Trophoblast cell (in vitro differentiated cells and primary cell): Measurements from ENCODE around the gene SLC6A5.

Source experiments
- DNase-seq, 2 donors: peaks; one replicate each; pipeline ENCODE4 v3.0.0-alpha.2; 2016
- H2AFZ ChIP-seq: 2 replicates; pipeline ENCODE4 v1.6.1; 2013; ENCODE audit warnings: low read length, moderate library complexity, mild to moderate bottlenecking; ENCODE audit not compliant: insufficient read depth, poor library complexity
- H2AK5ac ChIP-seq: 2 replicates; pipeline ENCODE4 v1.6.1; 2013; ENCODE audit warnings: mild to moderate bottlenecking, low read length
- H2BK120ac ChIP-seq: 2 replicates; pipeline ENCODE4 v1.6.1; 2013; ENCODE audit warnings: low read length, mild to moderate bottlenecking, moderate library complexity; ENCODE audit not compliant: insufficient read depth, poor library complexity
- H2BK12ac ChIP-seq: 2 replicates; pipeline ENCODE4 v1.6.1; 2013; ENCODE audit warnings: mild to moderate bottlenecking, low read length, moderate library complexity
- H2BK5ac ChIP-seq: 2 replicates; pipeline ENCODE4 v1.6.1; 2013; ENCODE audit warnings: low read length, low read depth, moderate library complexity, mild to moderate bottlenecking; ENCODE audit not compliant: poor library complexity
- H3K14ac ChIP-seq: 2 replicates; pipeline ENCODE4 v1.6.1; 2013; ENCODE audit warnings: mild to moderate bottlenecking, low read length
- H3K18ac ChIP-seq: 2 replicates; pipeline ENCODE4 v1.6.1; 2013; ENCODE audit warnings: mild to moderate bottlenecking, low read length
- H3K23ac ChIP-seq: 2 replicates; pipeline ENCODE4 v1.6.1; 2013; ENCODE audit warnings: low read length
- H3K27ac ChIP-seq: 2 replicates; pipeline ENCODE4 v1.5.1; 2013; ENCODE audit warnings: low read depth, mild to moderate bottlenecking, inconsistent platforms, low read length, moderate library complexity
- H3K27me3 ChIP-seq: 2 replicates; pipeline ENCODE4 v1.6.1; 2013; ENCODE audit warnings: inconsistent platforms, mild to moderate bottlenecking, low read length, moderate library complexity; ENCODE audit not compliant: insufficient read depth
- H3K36me3 ChIP-seq, 2 experiments: 1 replicate in 1 of 2; 2 replicates in 1 of 2; pipeline ENCODE4 v1.6.1; 2013; ENCODE audit warnings: low read length in 2 of 2, mild to moderate bottlenecking in 2 of 2, moderate library complexity in 1 of 2; ENCODE audit not compliant: insufficient read depth in 2 of 2, control insufficient read depth in 1 of 2
- H3K4ac ChIP-seq: 2 replicates; pipeline ENCODE4 v1.6.1; 2013; ENCODE audit warnings: low read depth, mild to moderate bottlenecking, low read length, moderate library complexity
- H3K4me1 ChIP-seq, 2 experiments: 1 replicate in 1 of 2; 2 replicates in 1 of 2; pipeline ENCODE4 v1.6.1; 2013; ENCODE audit warnings: low read length in 2 of 2, mild to moderate bottlenecking in 2 of 2, moderate library complexity in 1 of 2; ENCODE audit not compliant: insufficient read depth in 2 of 2, control insufficient read depth in 1 of 2
- H3K4me2 ChIP-seq: 2 replicates; pipeline ENCODE4 v1.6.1; 2013; ENCODE audit warnings: inconsistent platforms, mild to moderate bottlenecking, low read length, moderate library complexity
- H3K4me3 ChIP-seq: 2 replicates; pipeline ENCODE4 v1.5.1; 2013; ENCODE audit warnings: mild to moderate bottlenecking, low read depth, low read length, inconsistent platforms
- H3K79me1 ChIP-seq: one replicate; pipeline ENCODE4 v1.6.1; 2013; ENCODE audit warnings: low read length
- H3K79me2 ChIP-seq: 2 replicates; pipeline ENCODE4 v1.6.1; 2013; ENCODE audit warnings: low read length, mild to moderate bottlenecking; ENCODE audit not compliant: control insufficient read depth, insufficient read depth, poor library complexity
- H3K9ac ChIP-seq: 2 replicates; pipeline ENCODE4 v1.6.1; 2013; ENCODE audit warnings: mild to moderate bottlenecking, low read length
- H3K9me3 ChIP-seq: 2 replicates; pipeline ENCODE4 v1.6.1; 2013; ENCODE audit warnings: low read depth, mild to moderate bottlenecking, control low read depth, inconsistent platforms, low read length; ENCODE audit not compliant: insufficient read depth
- H4K12ac ChIP-seq: 2 replicates; pipeline ENCODE4 v1.6.1; 2013; ENCODE audit warnings: low read depth, mild to moderate bottlenecking, low read length, moderate library complexity
- H4K8ac ChIP-seq: 2 replicates; pipeline ENCODE4 v1.6.1; 2013; ENCODE audit warnings: low read depth, mild to moderate bottlenecking, low read length, moderate library complexity
- H4K91ac ChIP-seq: one replicate; pipeline ENCODE4 v1.6.1; 2013; ENCODE audit warnings: low read depth, mild to moderate bottlenecking, low read length, moderate library complexity
- WGBS: extraction: QIAGEN DNeasy Blood & Tissue Kit; methylation state at CpG from one replicate; pipeline ENCODE4 v1.1.7; 2013; ENCODE audit warnings: missing lambda C conversion rate; ENCODE audit not compliant: insufficient read length, insufficient coverage; ENCODE audit errors: extremely low coverage; 5-methylcytosine and 5-hydroxymethylcytosine counted together

The SLC6A5 gene

GRCh38 chr11:20668844-20669819 is 69.7 kb downstream of the SLC6A5 start, which contains the start of gene NELL1:
Gene NELL1 (plus strand): TSS chr11:20669586.
- WGBS = no CpG with 5 or more reads among the region's 93 CpGs

GRCh38 chr11:20669820-20670684 is 70.6 kb downstream of the SLC6A5 start:
- Histone ChIP-seq H3K4ac (no peak overlapping the region), H2BK120ac (no peak overlapping the region), H3K9ac (no peak overlapping the region), H4K8ac (no peak overlapping the region), H2AK5ac (no peak overlapping the region), H3K9me3 (no peaks in the 10 kb centered on the region), H3K36me3 (no peaks in the 10 kb centered on the region), H3K79me1 (no peaks in the 10 kb centered on the region), H2BK12ac (no peak overlapping the region), H3K27ac (no peak overlapping the region), H3K14ac (no peak overlapping the region), H3K79me2 (no peaks in the 10 kb centered on the region), H3K27me3 (peaks cover 48% of the 10 kb centered on the region), H3K4me3 (peak overlapping the region; percentile 32), H3K4me1 (peaks cover 11% of the 10 kb centered on the region in 2 experiments), H2BK5ac (no peak overlapping the region), H2AFZ (no peak overlapping the region), H4K12ac (no peak overlapping the region), H3K18ac (no peak overlapping the region), H4K91ac (no peak overlapping the region), H3K23ac (no peak overlapping the region), H3K4me2 (peak overlapping the region; percentile 72)
- DNase-seq = no peak
- no CpG with 5 or more reads among the region's 60 CpGs for WGBS

More at GRCh38 chr11:20668844-20669819, 69.7 kb downstream of the SLC6A5 start, which contains the start of gene NELL1:
- Histone ChIP-seq H3K4me1 (peaks cover 11% of the 10 kb centered on the region in 2 experiments), H3K18ac (no peak within 1 kb of the TSS), H2BK12ac (no peak within 1 kb of the TSS), H2AFZ (no peak within 1 kb of the TSS), H3K14ac (no peak within 1 kb of the TSS), H3K4ac (no peak within 1 kb of the TSS), H3K27me3 (peaks cover 48% of the 10 kb centered on the region), H3K79me2 (no peaks in the 10 kb centered on the region), H3K27ac (no peak within 1 kb of the TSS), H2BK5ac (no peak within 1 kb of the TSS), H2AK5ac (no peak within 1 kb of the TSS), H3K9ac (no peak within 1 kb of the TSS), H2BK120ac (no peak within 1 kb of the TSS), H3K79me1 (no peaks in the 10 kb centered on the region), H4K91ac (no peak within 1 kb of the TSS), H3K23ac (no peak within 1 kb of the TSS), H4K12ac (no peak within 1 kb of the TSS), H3K9me3 (no peaks in the 10 kb centered on the region), H3K36me3 (no peaks in the 10 kb centered on the region), H3K4me2 (peak within 1 kb of the TSS; percentile 72), H3K4me3 (peak within 1 kb of the TSS; percentile 38), H4K8ac (no peak within 1 kb of the TSS)
- no peak for DNase-seq

- H3K4me2 ChIP-seq = no peak overlapping the region
- no peak overlapping the region for H3K18ac ChIP-seq
- peaks cover 48% of the 10 kb centered on the region for H3K27me3 ChIP-seq
- H3K14ac ChIP-seq = no peak overlapping the region
- no peak for DNase-seq
- H4K12ac ChIP-seq = no peak overlapping the region
- no peaks in the 10 kb centered on the region for H3K79me1 ChIP-seq
- no peak overlapping the region for H2BK120ac ChIP-seq
- peaks cover 11% of the 10 kb centered on the region in 2 experiments for H3K4me1 ChIP-seq
- H3K23ac ChIP-seq = no peak overlapping the region
- H4K91ac ChIP-seq = no peak overlapping the region
- H3K79me2 ChIP-seq = no peaks in the 10 kb centered on the region
- no peak overlapping the region for H2BK12ac ChIP-seq
- H3K27ac ChIP-seq = no peak overlapping the region
- H3K9ac ChIP-seq = no peak overlapping the region
- H3K4me3 ChIP-seq = no peak overlapping the region
- H3K4ac ChIP-seq = no peak overlapping the region
- no peak overlapping the region for H2AK5ac ChIP-seq
- H4K8ac ChIP-seq = no peak overlapping the region
- H2BK5ac ChIP-seq = no peak overlapping the region
- no peaks in the 10 kb centered on the region for H3K9me3 ChIP-seq
- WGBS = no CpG with 5 or more reads among the region's 21 CpGs
- no peaks in the 10 kb centered on the region for H3K36me3 ChIP-seq
- H2AFZ ChIP-seq = no peak overlapping the region
These were observed 71.6 kb downstream of the SLC6A5 start for GRCh38 chr11:20670932-20671403.

- Histone ChIP-seq H3K4me2 (no peak overlapping the region), H3K27me3 (peaks cover 45% of the 10 kb centered on the region), H3K4ac (no peak overlapping the region), H3K9me3 (no peaks in the 10 kb centered on the region), H2BK120ac (no peak overlapping the region), H3K18ac (no peak overlapping the region), H3K36me3 (no peaks in the 10 kb centered on the region), H3K27ac (no peak overlapping the region), H4K91ac (no peak overlapping the region), H4K12ac (no peak overlapping the region), H2BK5ac (no peak overlapping the region), H2AK5ac (no peak overlapping the region), H3K9ac (no peak overlapping the region), H3K79me1 (no peaks in the 10 kb centered on the region), H3K4me3 (no peak overlapping the region), H2BK12ac (no peak overlapping the region), H4K8ac (no peak overlapping the region), H3K23ac (no peak overlapping the region), H2AFZ (no peak overlapping the region), H3K14ac (no peak overlapping the region), H3K4me1 (peaks cover 11% of the 10 kb centered on the region in 2 experiments), H3K79me2 (no peaks in the 10 kb centered on the region)
- no CpG with 5 or more reads among the region's 6 CpGs for WGBS
- no peak for DNase-seq
These were observed 72.6 kb downstream of the SLC6A5 start for GRCh38 chr11:20671856-20672546.
